GM21717 (cell line): Measurements from ENCODE around the gene HUWE1.
"Not testable (repeated sequence)": the region's sequence is repeated elsewhere in the genome, so short reads cannot be mapped to it uniquely, and the experiment has no call there.

Experiments
- ATAC-seq: cut with Tn5 transposase; IDR thresholded peaks from one replicate; pipeline ENCODE4 v1.9.1; 2021; ENCODE audit warnings: mild to moderate bottlenecking, moderate library complexity; ENCODE audit not compliant: unreplicated experiment

Gene HUWE1

GRCh38 chrX:53526999-53527398, 159.5 kb downstream of the HUWE1 start:
- no peak for ATAC-seq

- ATAC-seq: no peak
These were observed 175.2 kb downstream of the HUWE1 start for GRCh38 chrX:53511322-53511721.

- not testable (repeated sequence) for ATAC-seq
These were observed 182.5 kb downstream of the HUWE1 start for GRCh38 chrX:53504035-53504434.

GRCh38 chrX:53494436-53494835, 192.1 kb downstream of the HUWE1 start:
- no peak for ATAC-seq

- no peak for ATAC-seq
These were observed 200.2 kb downstream of the HUWE1 start for GRCh38 chrX:53486285-53486684.

- ATAC-seq: no peak
These were observed 202.6 kb downstream of the HUWE1 start for GRCh38 chrX:53483838-53484405.

DNA sequence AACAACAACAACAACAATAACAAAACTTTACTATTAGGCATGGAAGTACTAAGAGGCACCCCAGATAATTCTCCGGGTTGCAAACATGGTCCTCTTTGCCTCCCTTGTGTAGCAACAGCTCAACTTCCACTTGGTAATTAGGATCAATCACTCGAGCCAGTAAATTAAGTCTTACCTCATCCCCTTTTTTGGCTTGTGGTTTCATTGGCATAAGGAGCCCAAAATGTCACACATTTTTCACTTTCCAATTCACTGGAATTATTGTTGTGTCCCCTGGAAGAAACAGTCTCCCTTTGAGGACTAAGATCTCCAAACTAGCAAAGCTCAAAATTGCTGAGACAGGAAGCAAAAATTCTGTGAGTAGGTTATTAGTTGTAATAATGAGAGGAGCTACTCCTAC, 203.1 kb downstream of the HUWE1 start:
- no peak for ATAC-seq
